ENCODE measurements around the gene RASSF6.
"Not testable (repeated sequence)": the region's sequence is repeated elsewhere in the genome, so short reads cannot be mapped to it uniquely, and the experiment has no call there.

The RASSF6 gene

DNA sequence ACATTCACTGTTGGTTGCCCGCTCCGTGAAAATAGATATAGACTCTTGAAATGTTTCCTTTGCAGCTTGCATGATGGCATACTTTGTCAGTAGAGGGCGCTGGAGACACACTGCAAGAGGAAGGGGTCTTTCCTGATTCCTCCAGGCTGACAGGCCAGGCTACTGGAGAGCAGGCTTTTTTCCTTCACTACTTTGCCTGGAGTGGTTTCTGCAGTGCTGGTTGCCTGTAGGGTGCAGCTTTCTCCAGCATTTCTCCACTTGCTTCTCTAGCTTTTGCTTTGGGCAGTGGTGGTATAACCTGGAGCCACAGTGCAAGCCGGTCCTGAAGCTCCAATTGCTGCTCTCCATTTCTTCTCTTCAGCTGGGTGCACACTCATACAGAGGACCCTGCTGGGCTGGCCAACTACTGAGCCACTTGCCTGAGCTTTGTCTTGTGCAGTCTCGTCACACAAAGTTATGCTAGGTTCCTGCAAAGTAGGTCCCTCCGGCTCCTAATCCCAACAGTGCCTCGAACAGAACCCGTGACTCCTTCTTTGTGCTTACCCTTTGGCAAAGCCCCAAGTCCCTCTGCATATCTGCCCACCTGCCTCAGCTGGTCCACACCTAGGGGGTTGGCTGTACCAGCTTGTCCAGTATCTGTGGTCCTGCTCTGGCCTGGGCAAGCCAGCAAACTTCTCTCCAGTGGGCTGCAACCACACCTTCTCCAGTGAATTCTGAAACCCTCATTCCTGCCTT is 46.3 kb downstream of the RASSF6 start:
- peak; percentile 12 for DNase-seq

DNA sequence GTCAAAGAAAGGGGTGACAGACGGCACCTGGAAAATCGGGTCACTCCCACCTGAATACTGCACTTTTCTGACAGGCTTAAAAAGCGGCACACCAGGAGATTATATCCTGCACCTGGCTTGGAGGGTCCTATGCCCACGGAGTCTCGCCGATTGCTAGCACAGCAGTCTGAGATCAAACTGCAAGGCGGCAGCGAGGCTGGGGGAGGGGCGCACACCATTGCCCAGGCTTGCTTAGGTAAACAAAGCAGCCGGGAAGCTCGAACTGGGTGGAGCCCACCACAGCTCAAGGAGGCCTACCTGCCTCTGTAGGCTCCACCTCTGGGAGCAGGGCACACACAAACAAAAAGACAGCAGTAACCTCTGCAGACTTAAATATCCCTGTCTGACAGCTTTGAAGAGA is 69.4 kb downstream of the RASSF6 start:
- DNase-seq: not testable (repeated sequence)

DNA sequence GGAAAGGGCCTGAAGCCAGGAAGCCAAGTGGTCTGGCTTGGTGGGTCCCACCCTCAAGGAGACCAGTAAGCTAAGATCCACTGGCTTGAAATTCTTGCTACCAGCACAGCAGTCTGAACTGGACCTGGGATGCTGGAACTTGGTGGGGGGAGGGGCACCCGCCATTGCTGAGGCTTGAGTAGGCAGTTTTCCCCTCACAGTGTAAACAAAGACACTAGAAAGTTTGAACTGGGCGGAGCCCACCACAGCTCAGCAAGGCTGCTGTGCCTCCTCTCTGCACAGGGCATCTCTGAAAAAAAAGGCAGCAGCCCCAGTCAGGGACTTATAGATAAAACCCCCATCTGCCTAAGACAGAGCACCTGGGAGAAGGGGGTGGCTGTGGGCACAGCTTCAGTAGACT is 75.6 kb downstream of the RASSF6 start:
- no peak for DNase-seq

DNA sequence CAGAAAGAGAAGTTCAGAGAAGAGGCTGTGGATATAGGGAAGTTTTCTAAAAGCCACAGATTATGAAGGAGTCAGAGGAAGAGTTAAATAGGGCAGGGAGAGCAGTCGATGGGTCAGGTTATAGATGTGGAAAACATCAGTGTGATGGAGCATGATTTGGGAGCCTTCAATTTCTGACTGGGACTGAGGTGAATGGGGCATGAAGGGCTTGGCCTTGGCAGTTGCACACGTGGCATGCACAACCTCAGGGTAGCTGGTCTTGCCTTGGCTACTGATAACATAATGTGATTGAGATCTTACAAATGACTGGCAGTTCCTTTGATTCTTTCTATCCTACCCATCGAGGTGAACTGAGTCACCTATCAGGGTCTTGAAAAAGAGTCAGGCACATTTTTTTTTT is 79.0 kb downstream of the RASSF6 start:
- DNase-seq: no peak

DNA sequence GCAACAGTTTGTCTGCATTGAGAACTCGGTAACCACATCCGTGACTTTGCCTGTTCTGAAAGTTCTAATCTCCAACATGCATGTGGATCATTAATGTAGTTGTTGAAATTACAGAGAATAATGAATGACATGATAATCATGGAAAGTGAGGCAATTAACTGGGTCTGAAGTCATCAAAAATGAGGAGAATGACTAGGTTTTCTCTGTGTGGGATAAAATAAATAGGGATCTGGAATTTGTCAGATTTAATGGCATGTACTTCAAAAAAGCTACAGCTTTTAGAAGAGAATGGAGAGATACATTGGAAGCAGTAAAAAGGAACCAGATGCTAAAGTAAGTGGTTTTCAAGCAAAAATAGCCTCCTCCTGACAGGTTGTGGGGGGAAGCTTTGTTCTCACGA is 79.4 kb downstream of the RASSF6 start:
- DNase-seq: no peak

DNA sequence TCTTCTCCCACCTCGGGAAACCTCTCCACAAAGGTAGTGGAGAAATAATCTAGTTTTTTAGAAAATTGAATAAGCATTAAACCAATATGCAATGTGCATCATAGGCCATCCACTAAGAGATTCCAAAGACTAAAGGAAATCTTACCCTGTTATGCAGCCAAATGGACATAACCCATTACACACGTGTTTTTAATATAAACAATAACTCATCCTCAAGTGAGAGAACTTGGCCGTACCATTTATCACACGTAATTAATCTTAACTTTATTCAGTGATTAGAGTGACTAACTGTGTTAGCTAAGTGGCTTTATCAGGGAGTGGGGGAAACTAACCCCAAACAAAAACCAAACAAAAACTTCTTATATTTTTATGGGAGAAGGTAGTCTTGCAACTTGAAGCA is 80.8 kb downstream of the RASSF6 start:
- DNase-seq: no peak

DNA sequence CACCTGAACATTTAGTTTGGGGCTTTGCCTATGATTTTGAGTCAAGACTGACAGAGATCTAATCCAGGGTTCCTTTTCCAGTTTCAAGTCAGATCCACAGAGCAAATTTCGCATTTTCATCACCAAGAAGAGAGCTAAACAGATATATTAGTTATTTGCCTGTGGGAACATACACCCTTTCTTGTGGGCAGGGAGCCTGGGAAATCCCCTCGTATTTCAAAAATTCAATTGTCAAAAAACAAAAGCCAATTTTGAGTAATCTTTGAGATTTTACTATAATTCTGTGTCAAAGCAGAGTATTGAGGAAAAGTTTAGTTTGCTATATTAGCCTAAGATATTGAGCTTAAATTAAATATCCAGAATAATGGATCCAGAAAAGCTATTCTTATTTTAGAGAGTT is 82.1 kb downstream of the RASSF6 start:
- no peak for DNase-seq

DNA sequence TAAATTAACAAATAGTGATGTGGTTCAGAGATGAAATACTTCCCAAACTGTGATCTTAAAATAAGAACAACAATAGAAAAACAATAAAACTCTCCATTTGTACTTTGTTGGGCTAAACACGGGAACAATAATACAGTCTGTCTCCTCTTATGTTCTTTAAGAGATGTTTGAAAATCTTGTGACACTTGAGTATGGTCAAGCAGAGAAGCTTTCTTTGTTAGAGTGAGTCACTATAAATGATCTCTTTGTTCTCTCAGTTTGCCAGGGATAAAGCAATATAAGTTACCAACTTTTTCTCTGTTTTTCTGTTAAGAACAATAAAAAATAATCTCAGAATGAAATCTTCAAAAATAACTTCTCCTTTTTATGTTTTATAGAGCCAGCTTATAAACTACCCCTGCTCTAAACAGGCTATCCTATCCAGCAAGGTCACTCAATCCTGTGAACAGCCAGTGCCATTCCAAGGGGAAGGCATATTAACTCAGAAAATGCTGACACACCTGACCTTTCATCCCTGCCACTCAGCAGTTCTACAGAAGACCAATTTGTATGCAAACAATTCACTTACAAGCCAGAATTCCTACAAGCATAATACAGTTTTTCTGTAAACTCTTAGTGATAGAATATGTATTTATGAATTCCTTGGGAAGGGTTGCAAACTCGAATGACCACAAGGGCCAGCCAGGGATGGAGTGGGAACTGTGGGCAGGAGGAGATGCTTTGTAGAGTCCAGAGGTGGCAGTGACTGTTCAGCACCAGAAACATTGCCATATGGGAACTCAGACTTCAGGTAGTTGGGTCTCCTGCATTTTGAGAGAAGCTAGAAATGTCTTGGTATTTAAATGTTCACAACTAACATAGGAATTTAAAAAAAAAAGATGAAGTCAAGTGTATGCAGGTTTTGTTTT is 86.5 kb downstream of the RASSF6 start:
- DNase-seq: no peak

DNA sequence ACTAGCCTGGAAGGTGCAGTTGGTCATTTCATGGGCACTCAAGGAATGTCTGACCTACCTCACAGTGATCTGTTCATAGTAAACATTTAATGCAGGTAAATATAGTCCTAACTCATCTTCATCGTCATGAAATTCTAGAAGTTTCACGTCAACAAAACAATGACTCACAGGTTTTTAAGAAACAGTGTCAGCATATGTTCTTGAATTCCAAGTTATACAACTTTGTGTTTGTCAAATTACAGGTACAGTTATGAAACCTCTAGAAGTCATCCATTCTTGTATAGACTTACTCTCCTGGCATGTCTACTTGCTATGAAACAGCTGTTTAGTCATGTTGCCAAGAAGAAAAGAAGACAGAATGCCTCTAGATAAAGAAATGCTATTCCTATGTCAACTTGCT is 92.1 kb downstream of the RASSF6 start:
- no peak for DNase-seq

DNA sequence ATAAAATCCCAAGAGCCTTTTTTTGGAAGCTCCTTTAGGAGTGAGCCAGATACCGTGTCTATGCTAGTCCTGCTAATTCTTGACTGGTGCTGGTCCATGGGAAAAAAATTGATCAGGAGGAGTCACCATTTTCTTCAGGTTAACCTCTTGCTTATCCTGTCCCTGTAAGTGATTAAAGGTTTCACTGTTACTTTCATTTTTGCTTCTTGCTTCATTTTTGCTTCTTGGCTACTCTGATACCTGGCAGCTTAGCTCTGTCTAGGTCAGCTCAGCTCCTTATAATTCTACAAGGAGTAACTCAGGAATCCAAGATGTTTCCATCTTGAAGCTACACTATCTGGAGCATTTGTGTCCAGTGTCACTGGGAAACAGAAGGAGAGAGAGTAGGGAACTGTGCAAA is 93.0 kb downstream of the RASSF6 start:
- no peak for DNase-seq

DNA sequence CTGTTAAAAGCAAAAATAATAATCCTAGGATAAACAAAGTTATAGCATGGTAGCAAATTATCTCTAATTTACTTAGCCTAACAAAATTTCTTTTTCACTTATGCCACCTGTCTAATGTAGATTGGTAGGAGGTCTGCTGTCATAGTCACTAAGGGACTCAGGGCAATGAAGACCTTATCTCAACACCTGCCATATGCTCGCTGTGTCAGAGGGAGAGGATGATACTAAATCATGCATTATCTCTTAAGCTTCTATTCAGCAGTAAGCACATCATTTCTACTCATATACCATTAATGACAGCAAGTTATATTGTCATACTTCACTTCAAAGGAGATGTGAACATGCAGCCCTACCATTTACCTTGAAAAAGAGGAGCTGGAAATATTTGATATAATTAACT is 94.6 kb downstream of the RASSF6 start:
- DNase-seq: no peak

DNA sequence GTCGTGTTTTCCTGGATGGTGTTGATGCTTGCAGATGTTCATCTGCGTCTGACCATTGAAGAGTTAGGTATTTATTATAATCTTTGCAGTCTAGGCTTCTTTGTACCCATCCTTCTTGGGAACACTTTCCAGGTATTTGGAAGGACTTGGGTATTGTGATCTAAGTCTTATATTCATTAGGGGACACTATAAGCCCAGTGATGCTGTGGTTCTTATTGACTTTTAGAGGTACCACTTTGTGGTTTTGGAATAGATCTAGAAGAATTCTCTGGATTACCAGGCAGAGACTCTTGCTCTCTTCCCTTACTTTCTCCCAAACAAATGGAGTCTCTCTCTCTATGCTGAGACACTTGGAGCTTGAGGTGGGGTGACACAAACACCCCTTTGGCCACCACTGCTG is 97.1 kb downstream of the RASSF6 start:
- no peak for DNase-seq

Measured in NK-92 treated with Interleukin-12 subunit alpha and Interleukin-12 subunit beta, amount 100 ng/mL, for 24 hours (cell line).